Measurements from ENCODE around the gene LILRA2. TPM values are rescaled to one million over a fixed set of nuclear protein-coding genes. Genes with fewer than 3 reads are reported as not detected.
"Not testable (repeated sequence)": the region's sequence is repeated elsewhere in the genome, so short reads cannot be mapped to it uniquely, and the experiment has no call there.

LILRA2 gene
- total RNA-seq (2014; rRNA removed; shearing (Covaris generic)) = not detected in 2 replicates
- not detected in 2 replicates for polyA plus RNA-seq (2014; cell fraction: nucleus; rRNA removed)

DNA sequence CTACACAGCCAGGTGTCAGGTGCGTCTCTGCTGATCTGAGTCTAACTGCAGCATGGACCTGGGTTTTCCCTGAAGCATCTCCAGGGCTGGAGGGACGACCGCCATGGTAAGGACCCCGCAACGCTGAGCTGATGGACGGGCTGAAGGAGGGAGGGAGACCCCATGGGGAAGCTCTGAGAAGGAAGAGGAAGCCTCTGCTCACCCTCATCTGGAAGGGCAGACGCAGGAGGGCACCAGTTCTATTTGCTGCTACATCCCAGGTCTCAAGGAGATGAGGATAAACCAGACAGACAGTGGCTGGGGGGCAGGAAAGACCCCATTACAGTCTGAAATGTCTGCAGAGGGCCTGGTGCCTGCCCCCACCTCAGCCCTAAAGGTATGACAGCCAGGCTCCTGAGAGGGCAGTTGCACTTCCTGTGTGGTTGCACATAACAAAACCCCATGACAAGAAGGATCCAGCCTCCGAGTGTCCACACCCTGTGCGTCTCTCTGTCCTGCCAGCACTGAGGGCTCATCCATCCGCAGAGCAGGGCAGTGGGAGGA lies at the start of gene LILRA2:
Gene LILRA2, plus strand, starts transcription at position 461 of the 543 bp plus-strand sequence. CDS start 89 bp downstream, outside the sequence.
- DNase-seq (ENCODE audit: extremely low read depth, low read depth) = no peak

DNA sequence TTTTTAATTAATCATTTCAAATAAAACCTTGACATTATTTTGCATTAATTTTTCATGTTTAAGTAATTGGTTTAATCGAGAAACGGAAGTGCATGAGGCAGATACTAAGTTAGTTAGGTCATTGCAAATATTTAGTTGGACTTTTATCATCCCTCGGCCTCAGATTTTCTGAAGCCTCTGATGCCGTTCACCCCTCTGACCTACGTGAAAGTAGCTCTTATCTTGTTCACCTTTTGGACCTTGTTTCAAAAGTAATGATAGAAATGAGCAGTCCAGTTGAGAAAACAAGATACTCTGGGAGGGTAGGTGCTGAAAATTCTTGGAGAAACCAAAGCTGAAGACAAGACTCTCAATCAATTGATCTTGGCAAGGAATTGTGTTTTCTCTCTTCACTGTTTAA lies 48.0 kb upstream of the LILRA2 start:
- DNase-seq (ENCODE audit: extremely low read depth, low read depth) = no peak

DNA sequence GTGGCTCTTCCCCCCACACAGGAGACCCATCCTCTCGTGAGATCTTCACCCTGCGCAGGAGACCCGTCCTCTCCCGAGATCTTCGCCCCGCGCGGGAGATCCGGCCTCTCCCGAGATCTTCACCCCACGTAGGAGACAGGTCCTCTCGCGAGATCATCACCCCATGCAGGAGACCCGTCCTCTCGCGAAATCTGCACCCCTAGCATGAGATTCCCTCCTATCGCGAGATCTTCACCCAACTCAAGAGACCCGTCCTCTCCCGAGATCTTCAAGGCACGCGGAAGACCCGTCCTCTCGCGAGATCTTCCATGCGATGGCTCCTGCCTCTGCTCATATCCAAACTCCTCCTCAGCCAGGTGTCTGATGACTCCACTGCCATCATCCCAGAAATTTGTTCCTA lies 46.6 kb upstream of the LILRA2 start:
- no peak for DNase-seq (ENCODE audit: extremely low read depth, low read depth)

DNA sequence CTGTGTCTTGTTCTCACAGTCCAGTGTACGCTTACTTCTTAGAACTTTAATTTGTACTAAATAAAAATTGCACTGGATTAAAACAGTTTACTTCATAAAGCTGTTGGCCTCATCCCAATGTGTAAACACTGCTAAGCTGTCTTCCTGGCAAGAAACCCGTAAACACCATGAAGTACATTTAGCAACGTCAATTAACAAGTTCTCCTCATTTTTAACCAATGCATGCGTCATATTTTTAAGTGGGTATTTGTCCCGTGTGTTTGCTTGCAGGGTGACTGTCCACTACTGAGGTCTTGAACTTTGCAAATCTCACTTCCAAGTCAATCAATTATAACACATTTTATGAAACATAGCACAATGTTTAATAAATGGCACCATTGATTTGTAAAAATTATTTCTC lies 42.7 kb upstream of the LILRA2 start:
- DNase-seq (ENCODE audit: extremely low read depth, low read depth) = no peak

DNA sequence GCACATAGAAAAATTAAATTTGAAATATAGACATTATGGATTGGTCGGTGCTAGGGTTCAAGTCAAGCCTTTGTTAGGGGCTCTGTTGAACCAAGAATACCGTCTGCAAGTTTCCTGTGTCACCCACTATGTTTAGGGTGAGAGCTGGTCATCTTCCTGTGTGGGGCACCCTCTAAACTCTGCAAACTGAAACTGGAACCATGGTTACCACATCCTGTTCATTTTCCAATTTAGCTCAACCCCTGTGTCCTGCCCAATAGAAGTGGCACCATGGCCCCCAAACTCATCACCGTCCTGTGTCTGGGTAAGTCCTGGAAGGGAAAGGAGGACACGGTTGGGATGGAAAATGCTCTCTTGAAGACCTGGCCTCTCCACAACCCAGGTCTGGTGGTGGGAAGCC lies 41.1 kb upstream of the LILRA2 start:
- DNase-seq (ENCODE audit: extremely low read depth, low read depth) = no peak

DNA sequence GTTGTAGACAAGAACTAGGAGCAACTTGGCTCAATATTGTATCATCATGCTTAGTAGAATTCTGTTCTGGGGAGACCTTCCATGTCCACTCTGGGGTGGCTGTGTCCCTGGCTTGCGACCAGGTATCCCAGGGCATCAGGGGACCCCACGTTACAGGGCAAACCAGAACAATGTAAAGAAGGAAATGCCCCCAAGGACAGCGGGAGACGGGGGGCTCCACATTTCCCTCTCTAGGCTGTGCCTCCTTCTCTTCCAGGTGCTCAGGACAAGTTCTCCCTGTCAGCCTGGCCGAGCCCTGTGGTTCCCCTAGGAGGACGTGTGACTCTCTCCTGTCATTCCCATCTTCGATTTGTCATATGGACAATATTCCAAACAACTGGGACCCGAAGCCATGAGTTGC lies 40.1 kb upstream of the LILRA2 start:
- DNase-seq (ENCODE audit: extremely low read depth, low read depth) = no peak

DNA sequence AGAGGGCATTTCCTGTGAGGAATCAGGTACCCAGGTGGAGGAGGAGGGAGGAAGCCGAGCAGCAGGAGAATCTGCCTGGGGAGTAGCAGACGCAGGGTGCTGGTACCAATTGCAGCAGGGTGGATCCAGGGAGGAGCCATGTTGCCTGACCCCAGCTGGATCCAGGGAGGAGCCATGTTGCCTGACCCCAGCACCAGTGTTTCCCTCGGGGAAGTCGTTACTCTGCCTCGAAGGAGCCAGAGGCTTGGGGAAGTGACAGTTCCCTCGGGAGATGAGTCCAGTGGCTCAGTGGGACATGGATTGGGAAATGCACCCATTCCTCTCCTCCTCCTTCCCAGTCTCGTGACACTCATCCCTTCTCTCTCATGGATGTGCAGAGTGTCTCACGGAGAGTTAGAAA lies 39.4 kb upstream of the LILRA2 start:
- DNase-seq (ENCODE audit: extremely low read depth, low read depth) = no peak

DNA sequence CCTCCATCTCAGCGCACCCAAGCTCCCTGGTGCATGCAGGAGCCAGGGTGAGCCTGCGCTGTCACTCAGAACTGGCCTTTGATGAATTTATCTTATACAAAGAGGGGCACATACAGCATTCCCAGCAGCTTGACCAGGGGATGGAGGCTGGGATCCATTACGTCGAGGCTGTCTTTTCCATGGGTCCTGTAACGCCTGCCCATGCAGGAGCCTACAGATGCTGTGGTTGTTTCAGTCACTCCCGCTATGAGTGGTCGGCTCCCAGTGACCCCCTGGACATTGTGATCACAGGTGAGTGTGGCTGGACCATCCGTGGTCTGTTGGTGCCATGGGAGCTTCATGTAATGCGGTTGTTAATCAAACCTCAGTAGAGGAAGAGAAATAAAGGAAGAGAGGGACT lies 38.0 kb upstream of the LILRA2 start:
- DNase-seq (ENCODE audit: extremely low read depth, low read depth) = no peak

DNA sequence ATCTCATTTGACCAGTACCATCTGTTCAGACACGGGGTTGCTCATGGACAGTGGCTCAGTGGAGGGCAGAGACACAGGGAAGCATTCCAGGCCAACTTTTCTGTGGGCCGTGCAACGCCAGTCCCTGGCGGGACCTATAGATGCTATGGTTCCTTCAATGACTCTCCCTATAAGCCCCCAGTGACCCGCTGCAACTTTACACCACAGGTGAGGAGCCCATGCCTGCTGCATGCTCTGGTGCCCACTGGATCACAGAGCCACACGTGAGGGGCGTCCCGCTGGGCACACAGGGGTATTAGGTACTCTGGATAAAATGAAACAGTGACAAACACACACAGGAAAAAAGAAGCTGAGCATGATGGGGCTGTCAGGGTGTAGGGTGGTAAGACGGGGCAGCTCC lies 36.6 kb upstream of the LILRA2 start:
- no peak for DNase-seq (ENCODE audit: extremely low read depth, low read depth)

DNA sequence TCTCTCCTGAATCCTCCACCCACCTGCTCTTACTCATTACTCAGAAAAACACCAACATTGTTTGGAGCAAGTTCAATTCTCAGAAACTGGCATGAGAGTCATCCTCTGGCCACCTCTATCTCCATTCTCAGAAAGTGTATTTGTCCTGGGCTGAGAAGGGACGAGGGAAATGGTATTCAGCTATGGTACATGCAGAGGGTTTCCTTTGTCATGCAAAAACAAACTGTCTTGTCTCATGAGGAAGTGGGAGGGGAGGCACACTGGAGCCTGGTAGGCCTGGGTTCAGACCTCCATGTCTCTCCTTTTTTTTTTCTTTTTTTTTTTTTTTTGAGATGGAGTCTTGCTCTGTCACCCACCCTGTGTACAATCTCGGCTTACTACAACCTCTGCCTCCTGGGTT lies 31.9 kb upstream of the LILRA2 start:
- DNase-seq (ENCODE audit: extremely low read depth, low read depth) = no peak

DNA sequence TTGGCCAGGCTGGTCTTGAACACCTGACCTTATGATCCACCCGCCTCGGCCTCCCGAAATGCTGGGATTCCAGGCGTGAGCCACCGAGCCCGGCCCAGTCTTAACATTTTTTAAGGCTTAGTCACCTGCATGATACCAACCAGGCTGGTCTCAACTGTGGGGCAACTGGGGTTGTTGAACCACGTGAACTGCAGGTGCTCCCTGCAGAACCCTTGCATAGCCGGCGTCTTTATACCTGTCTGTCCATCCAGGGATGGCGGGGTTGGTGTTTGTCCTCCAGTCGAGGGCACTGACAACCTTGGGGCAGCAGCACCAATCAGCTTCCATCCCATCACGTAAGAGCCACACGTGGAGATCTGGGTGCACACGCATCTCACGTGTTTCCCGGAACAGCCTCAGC lies 24.8 kb upstream of the LILRA2 start:
- no peak for DNase-seq (ENCODE audit: extremely low read depth, low read depth)

DNA sequence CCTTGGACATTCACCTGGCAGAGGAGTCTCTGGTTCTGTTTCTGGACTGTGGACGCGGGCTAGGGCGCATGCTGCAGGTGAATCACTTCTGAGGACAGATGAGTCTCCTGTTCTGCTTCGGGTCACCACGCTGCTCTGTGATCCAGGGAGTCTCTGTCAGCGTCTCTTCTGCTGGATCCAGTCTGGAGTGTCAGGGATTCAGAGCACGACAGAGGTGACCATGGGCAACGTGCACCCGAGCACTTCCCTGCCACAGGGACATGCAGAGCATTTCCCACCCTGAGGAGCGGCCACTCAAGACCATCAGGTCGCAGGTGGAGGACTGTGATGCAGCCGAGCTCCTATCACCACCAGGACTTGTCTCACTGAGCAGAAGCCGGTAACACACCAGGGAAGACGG lies 24.4 kb upstream of the LILRA2 start:
- no peak for DNase-seq (ENCODE audit: extremely low read depth, low read depth)

DNA sequence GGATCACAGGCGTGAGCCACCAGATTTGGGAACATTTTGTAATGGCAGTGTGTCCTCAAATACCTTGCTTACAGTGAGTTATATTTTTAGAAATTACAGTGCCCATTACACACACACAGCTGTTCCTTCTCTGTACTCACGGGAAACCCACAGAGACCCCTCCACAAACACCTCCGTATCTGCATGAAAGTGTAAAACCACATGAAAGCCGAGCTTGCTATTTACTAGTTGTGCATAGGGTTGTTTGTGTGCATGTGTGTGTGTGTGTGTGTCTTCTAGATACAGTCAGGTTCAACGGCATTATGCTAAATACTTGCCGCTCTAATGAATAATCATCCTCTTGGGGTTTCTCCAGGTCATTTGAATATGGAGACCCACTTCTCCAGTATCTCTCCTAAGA lies 22.3 kb upstream of the LILRA2 start:
- DNase-seq (ENCODE audit: extremely low read depth, low read depth) = no peak

DNA sequence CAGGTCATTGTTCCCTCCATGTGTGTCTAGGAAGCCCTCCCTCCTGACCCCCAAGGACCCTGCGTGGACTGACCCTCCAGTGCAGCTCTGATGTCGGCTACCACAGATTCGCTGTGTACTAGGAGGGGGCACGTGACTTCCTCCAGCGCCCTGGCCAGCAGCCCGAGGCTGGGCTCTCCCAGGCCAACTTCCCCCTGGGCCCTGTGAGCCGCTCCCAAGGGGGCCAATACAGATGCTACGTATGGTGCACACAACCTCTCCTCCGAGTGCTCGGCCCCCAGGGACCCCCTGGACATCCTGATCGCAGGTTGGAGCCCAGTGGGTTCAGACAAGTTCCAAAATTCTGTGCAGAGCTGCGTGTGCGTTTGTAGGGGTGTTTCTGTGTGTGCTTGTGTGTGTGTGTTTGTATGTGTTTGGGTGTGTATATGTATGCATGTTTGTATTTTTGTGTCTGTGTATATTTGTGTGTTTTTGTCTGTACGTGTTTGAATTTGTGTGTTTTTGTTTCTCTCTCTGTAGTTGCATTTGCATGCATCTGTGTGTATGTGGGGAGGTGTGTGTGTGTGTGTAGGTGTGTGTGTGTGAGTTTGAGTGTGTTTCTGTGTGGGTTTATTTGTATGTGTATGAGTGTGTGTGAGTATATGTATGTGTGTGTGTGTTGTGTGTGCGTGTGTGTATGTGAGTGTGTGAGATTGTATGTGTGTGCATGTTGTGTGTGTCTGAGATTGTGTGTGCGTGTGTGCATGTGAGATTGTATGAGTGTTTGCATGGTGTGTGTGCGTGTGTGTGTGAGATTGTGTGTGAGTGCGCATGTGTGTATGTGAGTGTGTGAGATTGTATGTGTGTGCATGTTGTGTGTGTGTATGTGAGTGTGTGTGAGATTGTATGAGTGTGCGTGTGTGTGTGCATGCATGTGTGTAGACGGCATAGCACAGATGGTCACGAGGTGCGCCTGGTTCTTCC lies 21.4 kb upstream of the LILRA2 start:
- no peak for DNase-seq (ENCODE audit: extremely low read depth, low read depth)

DNA sequence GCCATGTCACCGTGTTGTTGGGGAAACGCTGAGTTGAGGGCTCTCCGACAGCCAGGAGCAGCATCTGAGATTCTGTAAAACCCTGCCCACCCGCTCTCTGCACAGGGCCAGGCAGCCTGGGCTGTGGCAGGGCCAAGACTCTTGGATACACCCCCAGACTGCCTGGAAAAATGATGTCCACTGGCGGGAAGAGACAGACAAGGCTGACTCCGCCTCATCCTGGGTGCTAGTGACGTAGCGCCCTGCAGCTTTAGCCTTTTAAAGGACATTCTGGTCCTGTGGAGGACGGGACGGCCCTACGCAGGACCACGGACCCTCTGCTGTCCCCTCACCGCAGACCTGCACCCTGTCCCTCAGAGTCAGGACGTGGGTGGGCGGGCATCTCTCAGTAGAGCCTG lies 20.7 kb upstream of the LILRA2 start:
- no peak for DNase-seq (ENCODE audit: extremely low read depth, low read depth)

DNA sequence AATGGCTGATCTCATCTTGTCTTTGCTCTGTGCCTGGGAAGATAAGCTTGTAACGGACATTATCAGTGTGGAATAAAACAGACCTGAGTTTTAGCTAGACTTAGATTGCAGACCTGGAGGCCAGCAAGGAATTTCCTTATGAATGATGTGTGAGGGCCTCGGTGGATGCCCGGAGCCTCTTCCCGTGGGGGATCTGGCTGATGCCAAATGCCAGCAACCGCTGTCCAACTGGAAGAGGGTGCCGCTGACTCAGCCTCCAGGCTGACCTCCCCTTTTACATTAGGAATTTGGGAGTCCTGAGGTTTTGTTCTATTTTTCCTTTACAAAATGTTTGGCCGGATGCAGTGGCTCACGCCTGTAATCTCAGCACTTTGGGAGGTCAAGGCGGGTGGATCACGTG lies 19.6 kb upstream of the LILRA2 start:
- no peak for DNase-seq (ENCODE audit: extremely low read depth, low read depth)

DNA sequence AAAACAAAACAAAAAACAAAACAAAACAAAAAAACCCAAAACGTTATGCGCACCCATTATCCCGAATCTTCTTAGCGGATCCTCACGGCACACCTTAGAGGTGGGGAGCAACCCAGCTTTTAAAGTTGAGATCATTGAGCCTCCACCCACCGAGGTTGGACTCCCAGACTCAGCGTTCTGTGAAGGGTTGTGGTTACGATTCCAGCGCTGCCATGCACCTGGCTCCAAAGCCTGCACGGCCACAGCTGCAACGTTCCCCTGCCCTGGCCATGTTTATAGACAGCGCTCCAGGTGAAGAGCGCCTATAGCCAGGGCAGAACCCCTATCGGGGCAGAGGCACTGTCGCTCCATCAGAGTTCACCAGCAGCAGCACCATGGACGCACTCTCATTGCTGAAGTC lies 18.7 kb upstream of the LILRA2 start:
- DNase-seq (ENCODE audit: extremely low read depth, low read depth) = no peak

DNA sequence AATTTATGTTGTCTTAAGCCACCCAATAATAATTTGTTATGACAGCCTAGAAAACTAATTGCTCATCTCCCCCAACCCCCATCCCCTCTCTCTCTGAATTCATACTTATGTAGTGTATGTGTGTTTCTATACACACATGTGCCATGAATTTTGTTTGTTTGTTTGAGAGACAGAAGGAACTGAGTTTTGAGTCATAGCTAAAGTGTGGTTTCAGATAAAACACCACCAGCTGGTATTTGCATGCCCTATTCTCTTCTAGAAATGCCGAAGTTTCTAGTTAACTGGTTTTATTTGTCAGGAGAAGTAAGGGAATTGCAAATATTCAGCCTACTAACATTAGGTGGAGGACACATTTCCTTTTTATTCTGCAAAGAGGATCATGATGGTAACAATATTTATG lies 17.4 kb upstream of the LILRA2 start:
- DNase-seq (ENCODE audit: extremely low read depth, low read depth) = no peak

DNA sequence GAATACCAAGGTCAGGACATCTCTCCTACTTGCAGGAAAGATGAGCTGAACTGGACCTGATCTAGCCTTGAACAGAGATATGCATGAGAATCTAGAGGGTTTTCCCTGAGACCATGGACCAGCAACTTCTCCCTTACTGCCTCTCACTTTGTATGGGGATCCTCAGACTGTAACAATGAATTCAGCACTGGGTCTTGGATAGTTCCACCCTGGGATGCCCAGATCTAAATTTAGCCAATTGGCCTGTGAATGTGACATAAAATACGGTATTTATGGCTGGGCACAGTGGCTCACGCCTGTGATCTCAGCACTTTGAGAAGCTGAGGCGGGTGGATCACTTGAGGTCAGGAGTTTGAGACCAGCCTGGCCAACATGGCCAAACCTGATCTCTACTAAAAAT lies 15.3 kb upstream of the LILRA2 start:
- DNase-seq (ENCODE audit: extremely low read depth, low read depth) = no peak

DNA sequence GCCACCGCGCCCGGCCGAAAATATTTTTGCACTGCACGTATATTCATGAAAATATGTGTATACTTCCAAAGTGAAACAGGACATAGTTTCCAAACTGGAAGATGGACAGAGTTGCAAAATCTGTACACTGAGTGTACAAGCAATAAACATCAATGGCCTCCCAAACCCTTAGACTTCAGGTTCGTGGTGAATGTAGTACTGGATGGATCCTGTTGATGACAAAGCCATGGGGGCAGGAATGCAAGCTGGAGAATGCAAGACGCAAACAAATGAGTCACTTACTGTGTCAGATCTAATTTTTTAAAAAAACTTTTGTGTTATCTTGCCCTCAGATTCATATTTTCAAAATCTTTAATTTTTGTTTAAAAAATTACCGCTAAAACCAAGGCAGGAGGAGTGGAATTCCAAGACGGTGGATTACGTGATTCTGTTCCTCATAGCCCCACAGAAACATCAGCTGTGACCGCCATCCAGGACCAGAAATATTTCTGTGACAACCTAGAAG lies 12.7 kb upstream of the LILRA2 start:
- DNase-seq (ENCODE audit: extremely low read depth, low read depth) = no peak

DNA sequence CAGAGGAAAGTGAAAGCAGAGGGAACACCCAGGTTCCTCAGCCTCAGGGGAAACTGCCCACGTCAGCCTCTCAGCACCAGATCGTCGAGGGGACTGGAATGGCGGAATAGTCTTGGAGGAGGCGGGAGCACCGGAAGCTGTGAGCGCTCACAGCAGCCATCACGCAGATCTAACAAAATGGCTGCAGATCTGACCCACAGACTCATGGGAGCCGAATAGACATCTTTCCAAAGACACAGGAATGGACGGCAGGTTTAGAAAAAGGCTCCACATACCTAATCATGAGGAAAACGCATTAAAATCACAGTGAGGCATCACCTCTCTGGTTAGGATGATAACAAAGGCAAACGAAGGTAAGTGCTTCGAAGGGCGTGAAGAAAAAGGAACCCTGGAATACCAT lies 11.8 kb upstream of the LILRA2 start:
- DNase-seq (ENCODE audit: extremely low read depth, low read depth) = no peak

DNA sequence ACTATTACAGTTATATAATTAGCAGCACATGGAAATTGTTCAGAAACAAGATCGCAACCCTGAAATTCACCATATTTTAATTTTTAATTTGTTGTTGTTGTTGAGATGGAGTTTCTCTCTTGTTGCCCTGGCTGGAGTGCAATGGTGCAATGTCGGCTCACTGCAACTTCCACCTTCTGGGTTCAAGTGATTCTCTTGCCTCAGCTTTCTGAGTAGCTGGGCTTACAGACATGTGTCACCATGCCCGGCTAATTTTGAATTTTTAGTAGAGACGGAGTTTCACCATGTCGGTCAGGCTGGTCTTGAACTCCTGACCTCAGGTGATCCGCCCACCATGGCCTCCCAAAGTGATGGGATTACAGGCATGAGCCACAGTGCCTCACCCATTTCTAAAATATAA lies 10.4 kb upstream of the LILRA2 start:
- DNase-seq (ENCODE audit: extremely low read depth, low read depth) = not testable (repeated sequence)
